Natural killer cell treated with Interleukin-12 subunit alpha and Interleukin-12 subunit beta and Interleukin-15 and Interleukin-18, amount 100 ng/mL, for 72 hours (primary cell): ENCODE measurements around the gene CRB3. TPM values are rescaled to one million over a fixed set of nuclear protein-coding genes. Genes with fewer than 3 reads are reported as not detected.

Source experiments
- ATAC-seq, 2 donors: fragments of 150-1000 bp; cut with Tn5 transposase in 1 of 2; sonication (Bioruptor Pico), chemical (Tn5 transposase) in 1 of 2; 2 replicates each; pipeline ENCODE4 v1.10.0; 2021
- DNase-seq: peaks from one replicate; pipeline ENCODE4 v3.0.0; 2022; ENCODE audit warnings: low spot score
- H3K27ac Mint-ChIP-seq, 2 donors: 1 replicate in 1 of 2; 2 replicates in 1 of 2; pipeline ENCODE4 v1.8.0; 2022; ENCODE audit warnings: mixed read lengths in 2 of 2, mild to moderate bottlenecking in 1 of 2, moderate library complexity in 1 of 2
- H3K27me3 Mint-ChIP-seq, 2 donors: 1 replicate in 1 of 2; 2 replicates in 1 of 2; pipeline ENCODE4 v1.8.0; 2022; ENCODE audit warnings: mixed read lengths in 2 of 2
- H3K36me3 Mint-ChIP-seq: one replicate; pipeline ENCODE4 v1.8.0; 2022; ENCODE audit warnings: mixed read lengths
- H3K4me1 Mint-ChIP-seq, 2 donors: 1 replicate in 1 of 2; 2 replicates in 1 of 2; pipeline ENCODE4 v1.8.0; 2022; ENCODE audit warnings: low read depth in 2 of 2, mixed read lengths in 2 of 2, mild to moderate bottlenecking in 1 of 2
- H3K4me3 Mint-ChIP-seq: one replicate; pipeline ENCODE4 v1.8.0; 2022; ENCODE audit warnings: mixed read lengths
- H3K9me3 Mint-ChIP-seq: 2 replicates; pipeline ENCODE4 v1.8.0; 2022; ENCODE audit warnings: mixed read lengths
- total RNA-seq, 2 donors: library from RNA; stranded (reverse); gene quantifications; one replicate each; pipeline ENCODE4 v1.2.3, GENCODE V29; 2022

CRB3 gene
- total RNA-seq, 2 donors from 2014 or later: not detected

- Mint-ChIP-seq H3K36me3 (no peaks in the 10 kb centered on the region), H3K27ac (no peak overlapping the region), H3K4me3 (no peak overlapping the region), H3K27me3 (no peaks in the 10 kb centered on the region), H3K9me3 (no peaks in the 10 kb centered on the region), H3K4me1 (no peaks in the 10 kb centered on the region)
- no peak for DNase-seq
- no peak for ATAC-seq
Measured at GRCh38 chr19:6450166-6450565, 13.9 kb upstream of the CRB3 start.

GRCh38 chr19:6451583-6452222, 12.4 kb upstream of the CRB3 start:
- DNase-seq (no peak), ATAC-seq (no peak)
- no peaks in the 10 kb centered on the region for H3K36me3 Mint-ChIP-seq
- H3K4me1 Mint-ChIP-seq: no peaks in the 10 kb centered on the region
- H3K9me3 Mint-ChIP-seq: no peaks in the 10 kb centered on the region
- no peak overlapping the region for H3K4me3 Mint-ChIP-seq
- H3K27ac Mint-ChIP-seq: no peak overlapping the region
- no peaks in the 10 kb centered on the region for H3K27me3 Mint-ChIP-seq

GRCh38 chr19:6452223-6452614, 11.9 kb upstream of the CRB3 start:
- no peaks in the 10 kb centered on the region for H3K4me1 Mint-ChIP-seq
- H3K4me3 Mint-ChIP-seq: no peak overlapping the region
- DNase-seq: no peak
- no peak overlapping the region for H3K27ac Mint-ChIP-seq
- H3K36me3 Mint-ChIP-seq: no peaks in the 10 kb centered on the region
- no peak for ATAC-seq
- H3K27me3 Mint-ChIP-seq: no peaks in the 10 kb centered on the region
- no peaks in the 10 kb centered on the region for H3K9me3 Mint-ChIP-seq

GRCh38 chr19:6452899-6453298, 11.2 kb upstream of the CRB3 start:
- ATAC-seq (no peak), DNase-seq (no peak)
- no peaks in the 10 kb centered on the region for H3K27me3 Mint-ChIP-seq
- no peaks in the 10 kb centered on the region for H3K36me3 Mint-ChIP-seq
- no peak overlapping the region for H3K27ac Mint-ChIP-seq
- no peaks in the 10 kb centered on the region for H3K9me3 Mint-ChIP-seq
- H3K4me3 Mint-ChIP-seq: no peak overlapping the region
- H3K4me1 Mint-ChIP-seq: no peaks in the 10 kb centered on the region

- Mint-ChIP-seq H3K4me1 (peaks cover 6% of the 10 kb centered on the region in 2 donors), H3K27me3 (no peaks in the 10 kb centered on the region), H3K27ac (no peak overlapping the region), H3K36me3 (no peaks in the 10 kb centered on the region), H3K4me3 (no peak overlapping the region), H3K9me3 (no peaks in the 10 kb centered on the region)
- DNase-seq (no peak), ATAC-seq (no peak)
Measured at GRCh38 chr19:6453951-6454565, 10.0 kb upstream of the CRB3 start.

- no peak overlapping the region for H3K4me3 Mint-ChIP-seq
- no peaks in the 10 kb centered on the region for H3K36me3 Mint-ChIP-seq
- peaks cover 12 to 17% of the 10 kb centered on the region in 2 donors for H3K4me1 Mint-ChIP-seq
- DNase-seq: no peak
- ATAC-seq: no peak
- no peak overlapping the region for H3K27ac Mint-ChIP-seq
- H3K27me3 Mint-ChIP-seq: no peaks in the 10 kb centered on the region
- H3K9me3 Mint-ChIP-seq: no peaks in the 10 kb centered on the region
Measured at GRCh38 chr19:6455924-6456323, 8.1 kb upstream of the CRB3 start.

GRCh38 chr19:6457958-6458694, 5.9 kb upstream of the CRB3 start:
- Mint-ChIP-seq H3K4me1 (peaks cover 12 to 17% of the 10 kb centered on the region in 2 donors), H3K9me3 (no peaks in the 10 kb centered on the region), H3K36me3 (no peaks in the 10 kb centered on the region), H3K27me3 (no peaks in the 10 kb centered on the region), H3K27ac (peak overlapping the region in 1 of 2 donors; percentile 68), H3K4me3 (peak overlapping the region; percentile 90)
- no peak for DNase-seq
- no peak for ATAC-seq

GRCh38 chr19:6458695-6459261, 5.3 kb upstream of the CRB3 start:
- H3K4me3 Mint-ChIP-seq: peak overlapping the region; percentile 90
- ATAC-seq: no peak
- DNase-seq: no peak
- H3K36me3 Mint-ChIP-seq: no peaks in the 10 kb centered on the region
- no peaks in the 10 kb centered on the region for H3K9me3 Mint-ChIP-seq
- no peaks in the 10 kb centered on the region for H3K27me3 Mint-ChIP-seq
- peaks cover 13 to 17% of the 10 kb centered on the region in 2 donors for H3K4me1 Mint-ChIP-seq
- peak overlapping the region in 1 of 2 donors; percentile 68 for H3K27ac Mint-ChIP-seq

- DNase-seq (peak; percentile 70), ATAC-seq (peak; percentile 55 to 69)
- Mint-ChIP-seq H3K27me3 (no peaks in the 10 kb centered on the region), H3K27ac (peak within 1 kb of the TSS; percentile 80 to 83), H3K9me3 (no peaks in the 10 kb centered on the region), H3K4me1 (peaks cover 16 to 17% of the 10 kb centered on the region in 2 donors), H3K36me3 (no peaks in the 10 kb centered on the region), H3K4me3 (peak within 1 kb of the TSS; percentile 95)
Measured at GRCh38 chr19:6459262-6460098, 4.6 kb upstream of the CRB3 start, which contains the start of gene SLC25A23. TSS of gene SLC25A23 (minus strand) at chr19:6459792. CDS start at chr19:6459628, 164 bp downstream.

GRCh38 chr19:6460099-6460884, 3.8 kb upstream of the CRB3 start:
- DNase-seq (peak; percentile 98), ATAC-seq (peak; percentile 93 to 95)
- H3K4me3 Mint-ChIP-seq: peak overlapping the region; percentile 95
- no peaks in the 10 kb centered on the region for H3K27me3 Mint-ChIP-seq
- H3K27ac Mint-ChIP-seq: peak overlapping the region; percentile 80 to 83
- peaks cover 17 to 19% of the 10 kb centered on the region in 2 donors for H3K4me1 Mint-ChIP-seq
- no peaks in the 10 kb centered on the region for H3K36me3 Mint-ChIP-seq
- H3K9me3 Mint-ChIP-seq: no peaks in the 10 kb centered on the region

- Mint-ChIP-seq H3K27me3 (no peaks in the 10 kb centered on the region), H3K36me3 (no peaks in the 10 kb centered on the region), H3K27ac (no peak overlapping the region), H3K4me1 (peaks cover 8 to 12% of the 10 kb centered on the region in 2 donors), H3K4me3 (no peak overlapping the region), H3K9me3 (no peaks in the 10 kb centered on the region)
- ATAC-seq: no peak
- DNase-seq: no peak
Measured at GRCh38 chr19:6465006-6465405, 935 bp downstream of the CRB3 start.

- no peak overlapping the region for H3K27ac Mint-ChIP-seq
- ATAC-seq: no peak
- no peak for DNase-seq
- H3K4me1 Mint-ChIP-seq: peaks cover 1 to 7% of the 10 kb centered on the region in 2 donors
- H3K27me3 Mint-ChIP-seq: no peaks in the 10 kb centered on the region
- no peaks in the 10 kb centered on the region for H3K36me3 Mint-ChIP-seq
- no peak overlapping the region for H3K4me3 Mint-ChIP-seq
- H3K9me3 Mint-ChIP-seq: no peaks in the 10 kb centered on the region
Measured at GRCh38 chr19:6465663-6466062, 1.6 kb downstream of the CRB3 start.
